Measurements from ENCODE around the gene ST6GALNAC2. TPM values are rescaled to one million over a fixed set of nuclear protein-coding genes. Genes with fewer than 3 reads are reported as not detected.

ST6GALNAC2 gene
- total and polyA plus RNA-seq, 7 experiments from 2014 or later = 0.48 to 7.5 (median 0.58) TPM; not detected in 4

- CTCF ChIA-PET = no interaction called here
- no peaks in the 10 kb centered on the region for H3K36me3 Mint-ChIP-seq
Observed at GRCh38 chr17:76532072-76532651, 53.5 kb downstream of the ST6GALNAC2 start.

GRCh38 chr17:76531486-76532038 lies 54.1 kb downstream of the ST6GALNAC2 start:
- POLR2A ChIA-PET = interaction anchor here (0.6 kb wide), 1 partner anchor 15 kb away, joined by 4 read pairs; no protein-coding TSS in a partner anchor
- Mint-ChIP-seq H3K9me3 (no peaks in the 10 kb centered on the region), H3K27me3 (peaks cover 0 to 27% (median 4%) of the 10 kb centered on the region in 5 donors), H3K4me1 (peaks cover 5 to 38% (median 26%) of the 10 kb centered on the region in 7 donors), H3K4me3 (peak overlapping the region in 1 of 10 donors; percentile 29), H3K27ac (peak overlapping the region in 7 of 9 donors; percentile 62 to 95 (median 80)), H3K36me3 (no peaks in the 10 kb centered on the region)
- H3K9me3 ChIP-seq (ENCODE audit: control insufficient read depth in 2 of 3, low read length in 3 of 3) = no peaks in the 10 kb centered on the region
- H3K4me1 ChIP-seq (ENCODE audit: control insufficient read depth in 2 of 2, insufficient read depth in 2 of 2, low read length in 2 of 2) = peaks cover 8 to 31% of the 10 kb centered on the region in 2 donors
- no peaks in the 10 kb centered on the region for H3K36me3 ChIP-seq (ENCODE audit: control insufficient read depth in 2 of 3, insufficient read depth in 3 of 3, low read length in 3 of 3)
- no peaks in the 10 kb centered on the region for H3K27me3 ChIP-seq (ENCODE audit: control insufficient read depth in 2 of 2, insufficient read depth in 2 of 2, low read length in 2 of 2)
- ATAC-seq (no peak), DNase-seq (peak in 1 of 9 donors; percentile 5)
- intact Hi-C loops (cut with micrococcal nuclease) = no loop called here
- H3K27ac ChIP-seq (ENCODE audit: low read depth, low read length) = no peak overlapping the region
- no peak overlapping the region for H3K4me3 ChIP-seq (ENCODE audit: low read length)
- CTCF ChIA-PET = no interaction called here

More at GRCh38 chr17:76532072-76532651, 53.5 kb downstream of the ST6GALNAC2 start:
- no peaks in the 10 kb centered on the region for H3K9me3 Mint-ChIP-seq
- POLR2A ChIA-PET = no interaction called here
- peak overlapping the region in 1 of 10 donors; percentile 29 for H3K4me3 Mint-ChIP-seq
- peaks cover 4 to 36% (median 25%) of the 10 kb centered on the region in 7 donors for H3K4me1 Mint-ChIP-seq
- peaks cover 0 to 31% (median 4%) of the 10 kb centered on the region in 5 donors for H3K27me3 Mint-ChIP-seq
- H3K27me3 ChIP-seq (ENCODE audit: control insufficient read depth in 2 of 2, insufficient read depth in 2 of 2, low read length in 2 of 2) = no peaks in the 10 kb centered on the region
- intact Hi-C loops (cut with micrococcal nuclease) = no loop called here
- DNase-seq (peak in 1 of 9 donors; percentile 1), ATAC-seq (no peak)
- no peak overlapping the region for H3K4me3 ChIP-seq (ENCODE audit: low read length)
- peaks cover 8 to 30% of the 10 kb centered on the region in 2 donors for H3K4me1 ChIP-seq (ENCODE audit: control insufficient read depth in 2 of 2, insufficient read depth in 2 of 2, low read length in 2 of 2)
- H3K9me3 ChIP-seq (ENCODE audit: control insufficient read depth in 2 of 3, low read length in 3 of 3) = no peaks in the 10 kb centered on the region
- no peak overlapping the region for H3K27ac ChIP-seq (ENCODE audit: low read depth, low read length)
- peak overlapping the region in 7 of 9 donors; percentile 62 to 95 (median 80) for H3K27ac Mint-ChIP-seq
- no peaks in the 10 kb centered on the region for H3K36me3 ChIP-seq (ENCODE audit: control insufficient read depth in 2 of 3, insufficient read depth in 3 of 3, low read length in 3 of 3)

- POLR2A ChIA-PET = interaction anchor here (0.6 to 1.6 kb wide), 3 partner anchors 14 to 140 kb away, joined by 3 to 5 read pairs (median 4); no protein-coding TSS in a partner anchor
- peaks cover 5 to 38% (median 26%) of the 10 kb centered on the region in 7 donors for H3K4me1 Mint-ChIP-seq
Observed at GRCh38 chr17:76530811-76531485, 54.7 kb downstream of the ST6GALNAC2 start.

GRCh38 chr17:76530095-76530723 lies 55.5 kb downstream of the ST6GALNAC2 start:
- H3K27ac Mint-ChIP-seq = peak overlapping the region in 8 of 9 donors; percentile 15 to 77 (median 54)
- intact Hi-C loops (cut with micrococcal nuclease) = no loop called here
- peak in 1 of 9 donors; percentile 5 for DNase-seq
- Histone ChIP-seq H3K27me3 (ENCODE audit: control insufficient read depth in 2 of 2, insufficient read depth in 2 of 2, low read length in 2 of 2) (no peaks in the 10 kb centered on the region), H3K4me3 (ENCODE audit: low read length) (no peak overlapping the region), H3K36me3 (ENCODE audit: control insufficient read depth in 2 of 3, insufficient read depth in 3 of 3, low read length in 3 of 3) (no peaks in the 10 kb centered on the region), H3K9me3 (ENCODE audit: control insufficient read depth in 2 of 3, low read length in 3 of 3) (no peaks in the 10 kb centered on the region), H3K4me1 (ENCODE audit: control insufficient read depth in 2 of 2, insufficient read depth in 2 of 2, low read length in 2 of 2) (peaks cover 8 to 31% of the 10 kb centered on the region in 2 donors), H3K27ac (ENCODE audit: low read depth, low read length) (no peak overlapping the region)
- peak overlapping the region in 2 of 10 donors; percentile 6 to 16 for H3K4me3 Mint-ChIP-seq
- H3K9me3 Mint-ChIP-seq = no peaks in the 10 kb centered on the region
- ChIA-PET CTCF (interaction anchor here (0.9 kb wide), 1 partner anchor 27 kb away, joined by 3 read pairs; no protein-coding TSS in a partner anchor), POLR2A (interaction anchor here (0.8 to 3.5 kb wide), 4 partner anchors 14 to 183 kb away, joined by 3 to 18 read pairs (median 4); no protein-coding TSS in a partner anchor)
- H3K36me3 Mint-ChIP-seq = no peaks in the 10 kb centered on the region
- no peak for ATAC-seq
- H3K4me1 Mint-ChIP-seq = peaks cover 5 to 38% (median 26%) of the 10 kb centered on the region in 7 donors
- H3K27me3 Mint-ChIP-seq = peaks cover 0 to 17% (median 0%) of the 10 kb centered on the region in 5 donors

More at GRCh38 chr17:76530811-76531485, 54.7 kb downstream of the ST6GALNAC2 start:
- no peaks in the 10 kb centered on the region for H3K36me3 ChIP-seq (ENCODE audit: control insufficient read depth in 2 of 3, insufficient read depth in 3 of 3, low read length in 3 of 3)
- intact Hi-C loops (cut with micrococcal nuclease) = no loop called here
- Mint-ChIP-seq H3K27me3 (peaks cover 0 to 22% (median 0%) of the 10 kb centered on the region in 5 donors), H3K9me3 (no peaks in the 10 kb centered on the region), H3K27ac (peak overlapping the region in 3 of 9 donors; percentile 57 to 77 (median 69)), H3K36me3 (no peaks in the 10 kb centered on the region), H3K4me3 (no peak overlapping the region)
- H3K27ac ChIP-seq (ENCODE audit: low read depth, low read length) = no peak overlapping the region
- CTCF ChIA-PET = interaction anchor here (0.9 kb wide), 1 partner anchor 28 kb away, joined by 3 read pairs; no protein-coding TSS in a partner anchor
- H3K4me3 ChIP-seq (ENCODE audit: low read length) = no peak overlapping the region
- peak in 1 of 9 donors; percentile 2 for DNase-seq
- H3K27me3 ChIP-seq (ENCODE audit: control insufficient read depth in 2 of 2, insufficient read depth in 2 of 2, low read length in 2 of 2) = no peaks in the 10 kb centered on the region
- H3K4me1 ChIP-seq (ENCODE audit: control insufficient read depth in 2 of 2, insufficient read depth in 2 of 2, low read length in 2 of 2) = peaks cover 8 to 31% of the 10 kb centered on the region in 2 donors
- H3K9me3 ChIP-seq (ENCODE audit: control insufficient read depth in 2 of 3, low read length in 3 of 3) = no peaks in the 10 kb centered on the region
- ATAC-seq = no peak

GRCh38 chr17:76529224-76530094 lies 56.2 kb downstream of the ST6GALNAC2 start:
- Mint-ChIP-seq H3K4me1 (peaks cover 5 to 38% (median 32%) of the 10 kb centered on the region in 7 donors), H3K4me3 (peak overlapping the region in 4 of 10 donors; percentile 19 to 70 (median 51)), H3K27me3 (peaks cover 0 to 11% (median 0%) of the 10 kb centered on the region in 5 donors), H3K36me3 (no peaks in the 10 kb centered on the region), H3K27ac (peak overlapping the region in 4 of 9 donors; percentile 51 to 92 (median 84)), H3K9me3 (no peaks in the 10 kb centered on the region)
- ChIA-PET POLR2A (interaction anchor here (0.8 to 3.5 kb wide), 8 partner anchors 14 to 183 kb away, joined by 3 to 18 read pairs (median 4); no protein-coding TSS in a partner anchor), CTCF (interaction anchor here (0.6 to 1.9 kb wide), 5 partner anchors 25 to 95 kb away, joined by 3 to 6 read pairs (median 5); no protein-coding TSS in a partner anchor)
- Histone ChIP-seq H3K36me3 (ENCODE audit: control insufficient read depth in 2 of 3, insufficient read depth in 3 of 3, low read length in 3 of 3) (no peaks in the 10 kb centered on the region), H3K4me1 (ENCODE audit: control insufficient read depth in 2 of 2, insufficient read depth in 2 of 2, low read length in 2 of 2) (peaks cover 8 to 31% of the 10 kb centered on the region in 2 donors), H3K27ac (ENCODE audit: low read depth, low read length) (peak overlapping the region; percentile 31), H3K9me3 (ENCODE audit: control insufficient read depth in 2 of 3, low read length in 3 of 3) (no peaks in the 10 kb centered on the region), H3K27me3 (ENCODE audit: control insufficient read depth in 2 of 2, insufficient read depth in 2 of 2, low read length in 2 of 2) (no peaks in the 10 kb centered on the region), H3K4me3 (ENCODE audit: low read length) (no peak overlapping the region)
- no peak for ATAC-seq
- intact Hi-C loops (cut with micrococcal nuclease) = no loop called here
- peak in 1 of 9 donors; percentile 6 for DNase-seq
